Smooth muscle cell (in vitro differentiated cells): ENCODE results near the gene GPR137. TPM values are rescaled to one million over a fixed set of nuclear protein-coding genes. Genes with fewer than 3 reads are reported as not detected.

Experiments
- DNase-seq: peaks from one replicate; lab custom pipeline; 2025; ENCODE audit not compliant: unreplicated experiment; lab: John Stamatoyannopoulos, UW
- H2AFZ ChIP-seq: fragments of 200-600 bp; sonication (generic); 2 replicates; pipeline ENCODE4 v1.6.0; 2016; ENCODE audit warnings: antibody characterized with exemption, low read depth, mild to moderate bottlenecking
- H3F3A ChIP-seq: fragments of 200-600 bp; sonication (generic); 2 replicates; pipeline ENCODE4 v1.6.0; 2017; ENCODE audit warnings: antibody characterized with exemption, low read depth
- H3K27ac ChIP-seq: fragments of 200-600 bp; sonication (generic); 2 replicates; pipeline ENCODE4 v1.5.1; 2016; ENCODE audit warnings: low read depth, mild to moderate bottlenecking
- H3K27me3 ChIP-seq: fragments of 200-600 bp; sonication (generic); 2 replicates; pipeline ENCODE4 v1.6.1; 2016; ENCODE audit warnings: low read depth, mild to moderate bottlenecking
- H3K36me3 ChIP-seq: fragments of 200-600 bp; sonication (generic); 2 replicates; pipeline ENCODE4 v1.5.1; 2016; ENCODE audit warnings: low read depth
- H3K4me1 ChIP-seq: fragments of 200-600 bp; sonication (generic); 2 replicates; pipeline ENCODE4 v1.5.1; 2016; ENCODE audit warnings: low read depth
- H3K4me2 ChIP-seq: fragments of 200-600 bp; sonication (generic); 2 replicates; pipeline ENCODE4 v1.6.0; 2016; ENCODE audit warnings: mild to moderate bottlenecking
- H3K4me3 ChIP-seq: fragments of 200-600 bp; sonication (generic); 2 replicates; pipeline ENCODE4 v1.5.1; 2016; ENCODE audit warnings: mild to moderate bottlenecking
- H3K79me2 ChIP-seq: fragments of 200-600 bp; sonication (generic); 2 replicates; pipeline ENCODE4 v1.6.0; 2016; ENCODE audit warnings: low read depth, mild to moderate bottlenecking
- H3K9ac ChIP-seq: fragments of 200-600 bp; sonication (generic); 2 replicates; pipeline ENCODE4 v1.6.0; 2016; ENCODE audit warnings: low read depth
- H3K9me3 ChIP-seq: fragments of 200-600 bp; sonication (generic); replicated peaks from 2 replicates; pipeline ENCODE4 v1.5.1; 2016; ENCODE audit warnings: low read depth
- H4K20me1 ChIP-seq: fragments of 200-600 bp; sonication (generic); 2 replicates; pipeline ENCODE4 v1.6.0; 2016; ENCODE audit warnings: low read depth
- CTCF ChIP-seq: fragments of 200-600 bp; sonication (generic); IDR thresholded peaks from 2 replicates; pipeline ENCODE4 v1.5.1; 2017; ENCODE audit warnings: borderline replicate concordance, mild to moderate bottlenecking, antibody characterized with exemption; ENCODE audit not compliant: insufficient read depth, poor library complexity, severe bottlenecking
- WGBS: methylation state at CpG from one replicate; pipeline ENCODE4 v1.1.7; 2016; ENCODE audit warnings: low lambda C conversion rate; 5-methylcytosine and 5-hydroxymethylcytosine counted together
- polyA plus RNA-seq: library from polyadenylated mRNA; unstranded; fragments of >200 nt; fragmentation: Nextera tagmentation; extraction: Ambion mirVana; gene quantifications from 2 replicates; pipeline ENCODE4 v1.2.1, GENCODE V29; 2016
- total RNA-seq: library from RNA; depleted of rRNA; stranded (reverse); fragments of >200 nt; gene quantifications from 2 replicates; pipeline ENCODE4 v1.2.3, GENCODE V29; 2014

The GPR137 gene
- total and polyA plus RNA-seq, 2 experiments from 2014 or later = 17.3 to 69.0 TPM

DNA sequence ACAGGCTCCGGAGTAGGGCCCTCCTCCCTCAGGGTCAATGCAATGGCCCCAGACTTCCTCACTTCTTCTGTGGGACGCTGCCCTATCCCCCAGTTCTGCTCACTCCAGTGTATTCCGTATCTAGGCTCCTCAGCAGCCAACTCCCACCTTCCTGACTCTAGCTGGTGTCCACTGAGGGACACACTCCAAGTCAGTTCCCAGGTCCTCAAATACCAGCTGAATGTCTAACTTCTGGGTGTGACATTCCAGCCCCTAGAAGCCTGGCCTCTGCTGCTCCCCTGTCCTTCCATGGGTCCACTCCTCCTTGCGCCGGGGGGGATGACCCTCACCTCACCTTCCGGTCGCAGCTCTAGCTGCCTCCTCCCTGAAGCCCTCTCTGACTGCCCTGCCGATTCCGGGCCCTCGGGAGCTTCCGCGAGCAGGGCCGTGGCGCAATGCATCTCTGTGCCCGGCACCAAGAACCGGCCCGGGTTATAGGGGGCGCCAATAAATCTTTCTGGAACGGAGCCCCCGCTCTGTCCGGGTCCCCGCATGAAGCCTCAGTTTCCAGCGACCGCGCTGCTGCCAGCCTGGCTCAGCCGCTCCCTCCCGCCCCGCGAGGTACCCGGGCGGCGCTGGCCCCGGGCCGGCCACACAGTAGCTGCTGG is 16.6 kb upstream of the GPR137 start:
- Histone ChIP-seq H3K36me3 (no peaks in the 10 kb centered on the region), H3K27me3 (no peaks in the 10 kb centered on the region), H3K27ac (peak overlapping the region; percentile 91), H3K4me2 (peak overlapping the region; percentile 86), H2AFZ (peak overlapping the region; percentile 47), H3F3A (peaks cover 12% of the 10 kb centered on the region), H3K79me2 (no peaks in the 10 kb centered on the region), H3K4me1 (peaks cover 8% of the 10 kb centered on the region), H4K20me1 (no peaks in the 10 kb centered on the region), H3K9ac (peak overlapping the region; percentile 85), H3K9me3 (no peaks in the 10 kb centered on the region), H3K4me3 (peak overlapping the region; percentile 62)
- DNase-seq = no peak
- 1% methylated on average over 34 of the region's 34 CpGs for WGBS
- TF ChIP-seq CTCF = no peak

DNA sequence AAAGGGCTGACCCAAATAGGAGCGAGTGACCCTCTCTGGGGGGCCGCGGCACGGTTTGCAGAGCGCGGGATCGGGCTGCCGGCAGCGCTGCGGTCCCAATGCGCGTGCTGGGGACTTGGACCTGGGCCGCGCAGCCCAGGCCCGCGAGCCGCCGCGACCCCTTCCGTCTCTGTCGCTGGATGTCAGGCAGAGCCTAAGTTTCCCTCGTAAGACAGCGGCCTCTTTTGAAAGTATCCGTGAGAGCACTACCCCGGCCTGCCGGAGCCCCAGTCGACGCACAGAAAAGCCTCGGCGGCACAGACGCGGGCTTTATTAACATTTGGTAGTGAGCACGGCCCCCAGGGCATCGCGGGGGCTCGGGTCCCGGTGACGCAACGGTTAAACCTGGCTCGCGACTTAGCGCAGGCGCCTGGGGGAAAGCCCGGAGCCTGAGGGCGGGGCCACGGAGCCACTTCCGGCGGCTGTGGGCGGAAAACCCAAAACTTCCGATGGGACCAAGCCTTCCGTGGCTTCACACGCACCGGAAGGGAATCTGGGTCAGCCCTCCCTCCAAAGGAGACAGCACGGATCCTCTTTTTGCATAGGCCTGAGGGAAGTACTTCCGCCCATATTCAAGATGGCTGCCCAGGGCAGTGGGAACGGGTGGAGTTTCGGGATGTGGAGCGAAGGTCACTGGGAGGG is 16.0 kb upstream of the GPR137 start:
- Histone ChIP-seq H3K4me1 (peaks cover 8% of the 10 kb centered on the region), H3K79me2 (no peaks in the 10 kb centered on the region), H3K27ac (peak overlapping the region; percentile 91), H2AFZ (peak overlapping the region; percentile 64), H3K9ac (peak overlapping the region; percentile 85), H3K36me3 (no peaks in the 10 kb centered on the region), H3F3A (peaks cover 12% of the 10 kb centered on the region), H3K27me3 (no peaks in the 10 kb centered on the region), H3K9me3 (no peaks in the 10 kb centered on the region), H4K20me1 (no peaks in the 10 kb centered on the region), H3K4me3 (peak overlapping the region; percentile 62), H3K4me2 (peak overlapping the region; percentile 86)
- 2% methylated on average over 44 of the region's 58 CpGs for WGBS
- TF ChIP-seq CTCF = no peak
- DNase-seq = peak; percentile 92

- no peak for TF ChIP-seq CTCF
- Histone ChIP-seq H3K9me3 (no peaks in the 10 kb centered on the region), H3K4me3 (no peak overlapping the region), H4K20me1 (no peaks in the 10 kb centered on the region), H3K27me3 (no peaks in the 10 kb centered on the region), H2AFZ (no peak overlapping the region), H3K4me1 (no peaks in the 10 kb centered on the region), H3K9ac (no peak overlapping the region), H3K4me2 (no peak overlapping the region), H3K36me3 (no peaks in the 10 kb centered on the region), H3K79me2 (no peaks in the 10 kb centered on the region), H3F3A (peaks cover 4% of the 10 kb centered on the region), H3K27ac (no peak overlapping the region)
- 88% methylated on average over 15 of the region's 15 CpGs for WGBS
- DNase-seq = no peak
Observed at GRCh38 chr11:64275031-64275800, 10.4 kb upstream of the GPR137 start.
